SK-N-MC (cell line): ENCODE results near the gene NKPD1.

Experiments used
- EZH2 ChIP-seq: fragments of 200-600 bp; sonication (generic); IDR thresholded peaks from one replicate; pipeline ENCODE4 v1.6.1; 2017; ENCODE audit warnings: antibody characterized with exemption
- POLR2AphosphoS5 ChIP-seq: IDR thresholded peaks from 2 replicates; pipeline ENCODE4 v1.6.1; 2012; ENCODE audit warnings: mild to moderate bottlenecking, low read depth, low read length, borderline replicate concordance

GRCh38 chr19:45202637-45203036 lies 41.9 kb upstream of the NKPD1 start:
- TF ChIP-seq POLR2AphosphoS5 (no peak), EZH2 (no peak)
